ENCODE data around the gene RANBP17. TPM values are rescaled to one million over a fixed set of nuclear protein-coding genes. Genes with fewer than 3 reads are reported as not detected.

RANBP17 gene
- total and polyA plus RNA-seq, 2 of the 4 experiments (the other 2 are of a cell fraction), result 8.2 to 29.0 TPM

- H2BK20ac ChIP-seq (ENCODE audit: low read depth, low read length), result no peak overlapping the region
- no peak overlapping the region for H2BK120ac ChIP-seq (ENCODE audit: low read depth, low read length)
- no peak overlapping the region for H4K91ac ChIP-seq (ENCODE audit: insufficient read depth, low read depth, low read length)
- dilution Hi-C loops (cut with HindIII; ENCODE audit: low sequenced_read_pairs, unreplicated experiment) (no loop called here), intact Hi-C loops (cut with micrococcal nuclease) (loop anchor here (5.0 to 10.0 kb wide), 2 partner anchors 67 to 571 kb away; no protein-coding TSS in a partner anchor), in situ Hi-C loops (cut with MboI; ENCODE audit: low sequenced_read_pairs) (loop anchor here (5.0 kb wide), 1 partner anchor 132 kb away; no protein-coding TSS in a partner anchor)
- H3K36me3 ChIP-seq (ENCODE audit: control insufficient read depth, insufficient read depth, low read length), result 0 out of 2 replicates have a peak, but pooled peaks cover 2% of the 10 kb centered on the region
- POLR2A ChIA-PET (ENCODE audit: unreplicated experiment), result no interaction called here
- no peak overlapping the region for H3K27ac ChIP-seq (ENCODE audit: insufficient read depth, low read length)
- no peak overlapping the region for H3K56ac ChIP-seq (ENCODE audit: extremely low read depth, insufficient read depth, low read length)
- H3K4me1 ChIP-seq (ENCODE audit: control insufficient read depth, insufficient read depth, low read length), result no peaks in the 10 kb centered on the region
- H2AFZ ChIP-seq (replicated peaks; ENCODE audit: low read length, poor library complexity), result no peak overlapping the region
- ATAC-seq (ENCODE audit: low read depth) (no peak), DNase-seq (no peak)
- no peak overlapping the region for H2BK5ac ChIP-seq (ENCODE audit: low read depth, low read length, poor library complexity, severe bottlenecking)
- no peak overlapping the region for H3K18ac ChIP-seq (ENCODE audit: low read depth, low read length)
- H3K9me3 ChIP-seq (ENCODE audit: control insufficient read depth, insufficient read depth, low read length), result no peaks in the 10 kb centered on the region
- no peak overlapping the region for H2AK5ac ChIP-seq (ENCODE audit: low read depth, low read length)
- H3K27me3 ChIP-seq (ENCODE audit: control insufficient read depth, insufficient read depth, low read length), result no peaks in the 10 kb centered on the region
- H3K23ac ChIP-seq (ENCODE audit: low read depth, low read length), result no peak overlapping the region
- H3K4me2 ChIP-seq (ENCODE audit: low read depth, low read length), result no peak overlapping the region
- no peaks in the 10 kb centered on the region; a peak in 1 of 4 replicates for H3K79me1 ChIP-seq (ENCODE audit: low read depth in 1 of 2, low read length in 2 of 2)
- H2AK9ac ChIP-seq (replicated peaks; ENCODE audit: low read depth, low read length, poor library complexity), result no peak overlapping the region
- no peaks in the 10 kb centered on the region for H4K20me1 ChIP-seq (ENCODE audit: insufficient read depth, low read length)
- no TSS peak for BruUV-seq (replicated peaks)
- no peak overlapping the region for H3K4ac ChIP-seq (ENCODE audit: low read depth, low read length)
- CTCF ChIA-PET, result interaction anchor here (0.6 to 3.8 kb wide), 4 partner anchors 132 to 396 kb away, joined by 3 to 22 read pairs (median 4); no protein-coding TSS in a partner anchor
- no peak overlapping the region for H4K5ac ChIP-seq (ENCODE audit: low read depth, low read length)
- H2BK15ac ChIP-seq (ENCODE audit: low read depth, low read length), result no peak overlapping the region
- WGBS, 2 experiments (ENCODE audit: extremely low coverage in 2 of 2, insufficient read length in 1 of 2), result 93% methylated on average over 3 of the region's 8 CpGs; no CpG with 5 or more reads in 1 of the 2 experiments
- no peaks in the 10 kb centered on the region for H3K9me1 ChIP-seq (ENCODE audit: insufficient read depth, low read length)
- H3K4me3 ChIP-seq (ENCODE audit: insufficient read depth, low read depth, low read length), result no peak overlapping the region
- TF ChIP-seq RCOR1 (IDR thresholded peaks at IDR 0.05; ENCODE audit: insufficient replicate concordance, low read length), result no peak
- no peak overlapping the region for H4K8ac ChIP-seq (ENCODE audit: low read depth in 2 of 2, low read length in 2 of 2)
- H3K9ac ChIP-seq (ENCODE audit: low read depth, low read length), result no peak overlapping the region
- no peak overlapping the region for H3K14ac ChIP-seq (replicated peaks; ENCODE audit: low read depth, low read length)
Measured at GRCh38 chr5:171205375-171205774, 343.6 kb downstream of the RANBP17 start.

All from IMR-90 (cell line).